ENCODE data around the gene METRN. TPM values are rescaled to one million over a fixed set of nuclear protein-coding genes. Genes with fewer than 3 reads are reported as not detected.
A peak's percentile ranks its signal among the peaks of the same experiment; 100 is the strongest.
"Not testable (repeated sequence)": the region's sequence is repeated elsewhere in the genome, so short reads cannot be mapped to it uniquely, and the experiment has no call there.

The METRN gene
- total RNA-seq, 4 donors from 2014 or later = 51.0 to 109 (median 57.0) TPM

GRCh38 chr16:686459-687260 lies 28.3 kb upstream of the METRN start:
- H3K27ac ChIP-seq = no peak overlapping the region
- no peaks in the 10 kb centered on the region for H3K27me3 ChIP-seq
- intact Hi-C loops (cut with DNase I) = no loop called here
- no peak for DNase-seq
- no peaks in the 10 kb centered on the region for H3K9me3 ChIP-seq
- H3K36me3 ChIP-seq = peaks cover 16 to 20% of the 10 kb centered on the region in 2 donors
- H3K4me3 ChIP-seq (replicated peaks in 1 of 3) = no peak overlapping the region
- WGBS, 2 donors = 94 to 96% methylated on average over 24 to 44 of the region's 51 CpGs
- peaks cover 27 to 51% of the 10 kb centered on the region in 2 donors for H3K4me1 ChIP-seq
- TF ChIP-seq CTCF (IDR thresholded peaks at IDR 0.05) (no peak), POLR2A (IDR thresholded peaks at IDR 0.05) (no peak)

GRCh38 chr16:687499-687898 lies 27.4 kb upstream of the METRN start:
- no peak for TF ChIP-seq POLR2A (IDR thresholded peaks at IDR 0.05)
- TF ChIP-seq CTCF (IDR thresholded peaks at IDR 0.05) = no peak

GRCh38 chr16:689175-689897 lies 25.6 kb upstream of the METRN start:
- no peak for DNase-seq
- Histone ChIP-seq H3K4me3 (replicated peaks in 1 of 3) (peak overlapping the region; percentile 26 to 92 (median 84)), H3K27me3 (no peaks in the 10 kb centered on the region), H3K36me3 (peaks cover 4 to 7% of the 10 kb centered on the region in 2 donors), H3K4me1 (peaks cover 21 to 36% of the 10 kb centered on the region in 2 donors), H3K9me3 (no peaks in the 10 kb centered on the region), H3K27ac (peak overlapping the region in 2 of 3 donors; percentile 64 to 65)
- WGBS, 2 donors = 87 to 91% methylated on average over 22 of the region's 26 CpGs
- no peak for TF ChIP-seq POLR2A (IDR thresholded peaks at IDR 0.05)
- TF ChIP-seq CTCF (IDR thresholded peaks at IDR 0.05) = no peak
- intact Hi-C loops (cut with DNase I) = no loop called here

More at GRCh38 chr16:687499-687898, 27.4 kb upstream of the METRN start:
- no peaks in the 10 kb centered on the region for H3K9me3 ChIP-seq
- 91 to 95% methylated on average over 16 to 19 of the region's 19 CpGs for WGBS, 2 donors
- H3K4me3 ChIP-seq (replicated peaks in 1 of 3) = no peak overlapping the region
- H3K27me3 ChIP-seq = no peaks in the 10 kb centered on the region
- H3K4me1 ChIP-seq = peaks cover 27 to 43% of the 10 kb centered on the region in 2 donors
- intact Hi-C loops (cut with DNase I) = no loop called here
- no peak overlapping the region for H3K27ac ChIP-seq
- H3K36me3 ChIP-seq = peaks cover 8 to 11% of the 10 kb centered on the region in 2 donors
- DNase-seq = no peak

GRCh38 chr16:691242-691641 lies 23.7 kb upstream of the METRN start:
- DNase-seq; H3K36me3 ChIP-seq; H3K27ac ChIP-seq; H3K4me3 ChIP-seq (replicated peaks in 1 of 3); H3K9me3 ChIP-seq; intact Hi-C loops (cut with DNase I); H3K27me3 ChIP-seq: not testable (repeated sequence)
- 88 to 90% methylated on average over 16 of the region's 16 CpGs for WGBS, 2 donors
- peaks cover 28 to 40% of the 10 kb centered on the region in 2 donors for H3K4me1 ChIP-seq

- no peak overlapping the region for H3K4me3 ChIP-seq (replicated peaks in 1 of 3)
- no peak overlapping the region for H3K27ac ChIP-seq
- H3K9me3 ChIP-seq = no peaks in the 10 kb centered on the region
- no peak for DNase-seq
- 64 to 72% methylated on average over 10 of the region's 10 CpGs for WGBS, 2 donors
- H3K4me1 ChIP-seq = peaks cover 28 to 41% of the 10 kb centered on the region in 2 donors
- H3K27me3 ChIP-seq = no peaks in the 10 kb centered on the region
- no peaks in the 10 kb centered on the region for H3K36me3 ChIP-seq
- no peak for TF ChIP-seq CTCF (IDR thresholded peaks at IDR 0.05)
- no peak for TF ChIP-seq POLR2A (IDR thresholded peaks at IDR 0.05)
- intact Hi-C loops (cut with DNase I) = no loop called here
These were observed 22.4 kb upstream of the METRN start for GRCh38 chr16:692356-693108.
